HK-2 (cell line): Measurements from ENCODE around the gene ASTN2.
"Not testable (repeated sequence)": the region's sequence is repeated elsewhere in the genome, so short reads cannot be mapped to it uniquely, and the experiment has no call there.

ENCODE experiments used
- DNase-seq: peaks from one replicate; pipeline ENCODE4 v3.0.0-alpha.2; 2018; ENCODE audit not compliant: unreplicated experiment

ASTN2 gene

DNA sequence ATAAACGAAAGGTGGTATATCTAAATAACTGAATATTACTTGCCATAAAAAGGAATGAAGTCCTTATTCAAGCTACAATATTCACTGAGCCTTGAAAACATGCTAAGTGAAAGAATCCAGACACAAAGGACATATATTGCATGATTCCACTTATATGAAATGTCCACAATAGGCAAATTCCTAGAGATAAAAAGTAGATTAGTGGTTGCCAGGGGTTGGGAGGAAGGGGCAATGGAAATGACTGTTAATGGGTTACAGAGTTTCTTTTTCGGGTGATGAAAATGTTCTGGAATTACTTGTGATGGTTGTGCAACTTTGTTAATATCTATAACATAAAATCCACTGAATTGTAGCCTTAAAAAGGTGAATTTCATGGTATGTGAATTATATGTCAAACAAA, 954.8 kb downstream of the ASTN2 start:
- no peak for DNase-seq

DNA sequence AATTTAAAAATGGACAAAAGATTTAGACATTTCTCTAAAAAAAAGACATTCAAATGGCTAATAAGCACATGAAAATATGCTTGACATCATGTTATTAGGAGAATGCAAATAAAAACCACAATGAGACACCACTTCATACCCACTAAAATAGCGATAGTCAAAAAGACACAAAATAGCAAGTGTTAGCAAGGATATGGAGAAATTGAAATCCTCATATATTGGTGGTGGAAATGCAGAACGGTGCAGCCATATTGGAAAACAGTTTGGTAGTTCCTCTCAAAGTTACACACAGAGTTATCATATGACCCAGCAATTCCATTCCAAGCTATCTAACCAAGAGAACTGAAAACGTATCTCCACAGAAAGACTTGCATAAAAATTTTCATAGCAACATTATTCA, 955.3 kb downstream of the ASTN2 start:
- no peak for DNase-seq

DNA sequence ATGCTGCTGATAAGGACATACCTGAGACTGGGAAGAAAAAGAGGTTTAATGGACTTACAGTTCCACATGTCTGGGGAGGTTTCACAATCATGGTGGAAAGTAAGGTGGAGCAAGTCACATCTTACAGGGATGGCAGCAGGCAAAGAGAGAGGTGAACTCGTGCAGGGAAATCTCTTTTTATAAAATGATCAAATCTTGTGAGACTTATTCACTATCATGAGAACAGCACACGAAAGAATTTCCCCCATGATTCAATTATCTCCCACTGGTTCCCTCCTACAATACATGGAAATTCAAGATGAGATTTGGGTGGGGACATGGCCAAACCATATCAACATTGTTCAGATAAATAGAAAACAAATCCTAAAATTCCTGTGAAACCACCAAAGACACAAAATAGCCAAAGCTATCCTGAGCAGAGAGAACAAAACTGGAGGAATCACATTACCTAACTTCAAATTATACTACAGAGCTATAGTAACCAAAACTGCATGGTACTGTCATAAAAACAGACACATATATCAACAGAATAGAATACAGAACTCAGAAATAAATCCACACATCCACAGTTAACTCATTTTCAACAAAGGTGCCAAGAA, 958.3 kb downstream of the ASTN2 start:
- DNase-seq: no peak

DNA sequence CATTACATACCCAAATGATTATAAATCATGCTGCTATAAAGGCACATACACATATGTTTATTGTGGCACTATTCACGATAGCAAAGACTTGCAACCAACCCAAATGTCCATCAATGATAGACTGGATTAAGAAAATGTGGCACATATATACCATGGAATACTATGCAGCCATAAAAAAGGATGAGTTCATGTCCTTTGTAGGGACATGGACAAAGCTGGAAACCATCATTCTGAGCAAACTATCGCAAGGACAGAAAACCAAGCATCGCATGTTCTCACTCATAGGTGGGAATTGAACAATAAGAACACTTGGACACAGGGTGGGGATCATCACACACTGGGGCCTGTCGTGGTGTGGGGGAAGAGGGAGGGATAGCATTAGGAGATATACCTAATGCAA, 960.3 kb downstream of the ASTN2 start:
- DNase-seq: not testable (repeated sequence)

DNA sequence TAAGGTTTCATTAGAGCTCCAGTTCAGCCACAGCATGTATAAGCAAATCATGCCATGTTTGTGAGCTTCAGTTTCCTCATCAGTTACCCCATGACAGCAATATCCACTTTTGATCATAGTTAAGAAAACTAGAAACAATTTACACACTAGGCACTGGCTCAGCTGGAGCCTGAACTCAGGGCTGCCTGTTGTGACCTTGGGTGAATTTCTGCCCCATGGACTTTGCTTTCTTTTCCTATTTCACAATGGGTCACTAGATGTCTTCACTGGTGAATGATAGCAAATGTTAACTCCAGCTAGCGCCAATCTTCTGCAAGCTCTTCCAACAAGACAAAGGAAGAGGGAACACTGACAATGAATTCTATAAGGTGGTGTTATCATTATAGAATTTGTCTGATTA, 961.1 kb downstream of the ASTN2 start:
- DNase-seq: no peak

DNA sequence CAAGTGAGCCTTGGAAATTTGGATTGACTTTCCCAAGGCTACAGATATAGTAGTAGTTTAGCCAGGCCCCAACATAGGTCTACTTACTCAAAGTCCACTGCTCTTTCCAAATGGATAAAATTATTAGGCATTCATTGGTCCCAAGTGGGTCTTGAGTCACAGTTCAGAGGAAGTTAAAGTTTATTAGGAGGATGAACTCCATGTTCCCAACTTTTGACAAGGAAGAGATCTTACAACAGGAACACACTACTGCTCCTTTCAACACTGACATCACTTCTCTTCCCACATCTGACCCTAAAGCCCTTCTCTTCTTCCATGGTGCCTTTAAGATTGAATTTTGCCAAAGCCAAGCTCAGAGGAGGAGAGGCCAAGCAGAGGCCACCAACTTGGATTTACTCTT, 962.2 kb downstream of the ASTN2 start:
- no peak for DNase-seq

DNA sequence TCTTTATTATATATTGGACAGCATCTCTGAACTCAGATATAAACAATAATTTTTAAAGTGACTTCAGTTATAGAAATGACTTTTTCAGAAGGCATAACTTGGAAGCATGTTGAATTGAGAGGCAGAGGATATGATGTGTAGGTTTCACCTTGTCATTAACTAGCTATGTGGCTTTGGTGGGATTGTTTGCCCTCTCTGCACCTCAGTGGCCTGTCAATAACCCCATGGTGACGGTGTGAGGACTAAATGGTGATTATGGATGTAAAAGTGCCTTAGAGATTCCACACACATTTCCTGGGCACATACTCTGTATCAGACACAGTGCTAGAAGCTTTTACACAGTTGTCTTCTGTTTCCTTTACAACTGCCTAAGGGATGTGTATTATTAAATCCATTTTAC, 962.6 kb downstream of the ASTN2 start:
- DNase-seq: no peak

DNA sequence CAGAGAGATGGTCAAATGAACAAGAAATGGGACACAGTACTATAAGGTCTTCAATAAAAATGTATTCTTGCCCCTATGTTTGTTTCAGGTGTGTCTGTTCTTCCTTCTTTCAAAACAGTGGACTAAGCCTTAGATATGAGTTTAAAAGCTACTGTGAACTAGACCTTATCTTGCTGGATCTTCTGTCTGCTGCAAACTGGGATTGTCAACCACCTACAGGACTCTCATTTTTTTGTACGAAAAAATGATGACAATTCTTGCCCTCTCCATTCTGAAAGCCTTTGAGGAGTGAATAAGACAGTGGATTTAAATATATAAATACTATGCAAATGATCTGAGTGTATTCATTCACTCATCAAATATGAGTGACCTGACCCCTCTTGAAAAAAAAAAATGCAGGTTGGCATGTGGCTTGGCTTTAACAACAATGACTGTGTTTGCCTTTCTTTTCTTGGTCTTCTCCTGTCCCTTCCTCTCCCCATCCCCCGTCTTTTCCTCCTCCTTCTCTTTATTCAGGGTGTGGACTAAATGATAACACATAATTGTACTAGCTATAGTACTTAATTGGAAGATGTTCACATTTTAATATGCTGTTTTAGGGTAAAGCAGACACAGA, 963.2 kb downstream of the ASTN2 start:
- DNase-seq: no peak

DNA sequence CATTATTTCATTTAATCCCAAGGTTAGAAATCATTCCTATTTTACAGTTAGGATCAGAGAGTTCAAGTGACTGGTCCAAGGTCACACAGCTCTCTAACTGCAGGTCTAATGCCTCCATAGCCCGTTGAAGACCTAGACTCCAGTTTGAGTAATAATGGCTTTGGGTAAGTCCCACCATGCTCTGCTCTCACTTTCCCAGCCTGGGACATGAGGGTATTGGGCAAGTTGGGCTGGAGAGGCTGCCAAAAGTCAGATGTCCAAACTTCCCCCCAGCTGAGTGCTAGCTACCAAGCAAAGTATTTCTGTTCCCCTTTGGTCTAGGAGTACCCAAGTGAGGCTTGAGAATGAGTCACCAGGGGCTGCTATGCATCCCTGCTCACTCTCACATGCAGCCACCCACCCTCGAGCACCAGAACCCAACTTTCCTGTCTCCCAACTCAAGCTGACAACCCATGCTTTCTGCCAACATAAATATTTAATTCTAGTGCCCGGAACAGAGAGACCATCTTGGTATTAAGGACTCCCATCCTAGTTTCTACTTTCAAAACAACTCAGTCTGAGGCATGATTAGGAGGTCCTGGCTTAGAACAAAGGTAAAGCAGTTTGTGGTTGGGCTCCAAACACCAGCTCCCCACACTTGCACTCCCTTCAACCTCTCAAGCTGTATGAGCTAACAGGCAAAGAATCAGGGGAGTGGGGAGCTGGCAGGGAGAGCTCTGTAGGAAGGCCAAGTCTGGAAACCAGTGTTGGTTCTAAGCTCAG, 964.3 kb downstream of the ASTN2 start:
- peak; percentile 42 for DNase-seq

DNA sequence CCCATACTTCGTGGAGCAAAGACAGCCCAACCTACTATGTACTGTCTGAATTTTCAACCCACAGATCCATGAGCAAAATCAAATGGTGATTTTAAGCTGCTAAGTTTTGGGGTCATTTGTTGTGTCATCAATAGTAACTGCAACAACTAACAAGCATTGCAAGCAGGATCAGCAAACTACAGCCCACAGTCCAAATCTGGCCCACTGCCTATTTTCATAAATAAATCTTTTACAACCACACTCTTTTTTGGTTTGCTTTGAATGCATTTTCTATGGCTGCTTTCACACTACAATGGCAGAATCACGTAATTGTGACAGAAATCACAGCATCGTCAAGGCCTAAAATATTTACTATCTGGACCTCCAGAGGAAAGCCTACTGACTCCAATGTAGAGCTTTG, 964.9 kb downstream of the ASTN2 start:
- DNase-seq: no peak

DNA sequence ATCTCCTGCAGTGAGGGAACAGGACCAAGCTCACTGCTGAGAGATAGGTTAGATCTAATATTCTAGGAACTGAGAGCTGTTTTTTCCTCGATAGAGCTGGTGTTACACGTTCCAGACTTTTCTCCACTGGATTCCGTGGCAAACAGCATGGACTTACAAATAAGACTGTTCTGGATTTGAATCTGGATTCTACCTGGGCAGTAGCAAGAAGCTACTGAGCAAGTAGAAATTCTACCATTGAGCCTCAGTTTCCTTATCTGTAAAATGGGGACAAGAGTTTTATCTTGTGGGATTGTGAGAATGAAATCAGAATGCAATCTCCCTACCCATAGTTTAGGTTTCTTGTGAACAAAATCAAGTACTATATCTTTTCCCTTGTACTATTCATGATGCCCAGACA, 966.4 kb downstream of the ASTN2 start:
- no peak for DNase-seq

DNA sequence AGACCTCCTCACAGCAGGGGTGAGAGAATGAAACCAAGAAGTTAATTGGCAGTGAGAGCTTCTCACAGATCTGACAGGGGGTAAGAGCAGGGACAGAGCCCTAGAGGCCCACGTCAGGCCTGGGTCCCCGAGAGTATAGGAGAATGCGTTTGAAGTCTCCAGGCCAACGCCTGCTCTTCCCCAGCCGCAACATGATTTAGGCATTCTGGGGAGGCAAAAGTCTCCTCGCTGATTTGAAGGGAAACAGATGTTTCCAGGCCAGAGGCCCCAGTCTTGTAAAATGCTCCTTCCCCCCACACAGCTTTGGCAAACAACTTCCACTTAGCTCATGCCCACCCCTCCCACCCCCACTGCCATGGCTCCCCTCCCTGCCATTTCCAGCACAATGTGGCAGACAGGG, 966.9 kb downstream of the ASTN2 start:
- no peak for DNase-seq

DNA sequence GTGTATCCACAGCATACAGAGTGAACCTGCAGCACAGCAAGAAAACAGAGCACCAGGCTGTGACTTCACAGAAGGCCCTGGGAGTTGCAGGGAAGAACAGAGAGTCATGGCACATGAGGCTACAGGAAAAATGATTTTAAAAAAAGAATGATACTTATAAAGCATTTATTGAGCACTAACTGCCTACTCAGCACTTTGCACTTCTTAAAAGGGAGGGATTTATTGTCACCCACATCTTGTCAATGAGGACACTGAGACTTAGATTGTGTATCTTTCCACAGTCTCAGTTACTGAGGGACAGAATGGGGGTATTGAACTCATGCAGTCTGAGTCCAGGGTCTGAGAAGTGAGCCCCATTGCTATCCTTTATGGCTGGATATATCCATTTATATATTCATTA, 972.3 kb downstream of the ASTN2 start:
- no peak for DNase-seq

DNA sequence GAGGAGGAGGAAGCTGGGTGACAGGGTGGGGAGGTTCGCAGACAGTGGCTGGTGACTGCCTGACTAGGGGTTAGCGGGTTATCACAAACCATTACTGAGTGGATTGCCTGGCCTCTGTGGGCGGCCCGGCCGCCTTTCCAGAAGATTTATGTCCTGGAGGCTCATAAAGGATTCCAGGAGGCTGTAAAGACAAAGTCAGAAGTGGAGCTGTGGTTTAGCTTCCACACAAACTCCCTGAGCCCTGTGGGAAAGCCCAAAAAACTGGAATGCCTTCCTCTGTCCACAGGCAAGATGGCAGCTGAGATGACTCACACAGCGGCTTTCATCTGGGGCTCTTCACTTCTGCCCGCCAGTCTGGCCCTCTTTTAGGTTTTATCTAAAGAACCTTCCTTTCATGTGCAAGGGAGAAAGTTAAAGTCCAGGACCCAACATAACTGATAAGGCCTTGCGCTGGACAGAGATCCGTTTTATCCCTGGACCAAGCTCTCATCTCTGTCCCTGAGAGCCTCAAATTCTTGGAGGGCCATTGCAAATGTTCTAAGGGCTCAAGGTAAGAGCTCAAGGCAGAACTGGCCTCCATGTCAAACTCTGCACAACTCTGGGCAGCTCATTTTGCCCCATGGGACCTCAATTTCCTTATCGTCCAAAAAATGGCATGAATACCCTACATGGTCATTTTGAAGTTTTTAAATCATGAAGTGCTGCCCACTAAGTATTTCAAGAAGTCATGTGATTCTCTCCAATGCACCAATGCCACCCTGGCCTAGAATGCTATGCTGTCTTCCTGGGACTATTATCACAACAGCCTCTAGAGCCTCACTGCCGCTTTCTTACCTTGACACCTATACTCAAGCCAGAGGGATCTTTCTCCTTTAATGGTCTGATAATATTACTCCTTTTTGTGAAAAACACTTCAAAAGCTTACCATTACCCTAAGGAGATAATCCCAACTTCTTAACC, 977.2 kb downstream of the ASTN2 start:
- no peak for DNase-seq

DNA sequence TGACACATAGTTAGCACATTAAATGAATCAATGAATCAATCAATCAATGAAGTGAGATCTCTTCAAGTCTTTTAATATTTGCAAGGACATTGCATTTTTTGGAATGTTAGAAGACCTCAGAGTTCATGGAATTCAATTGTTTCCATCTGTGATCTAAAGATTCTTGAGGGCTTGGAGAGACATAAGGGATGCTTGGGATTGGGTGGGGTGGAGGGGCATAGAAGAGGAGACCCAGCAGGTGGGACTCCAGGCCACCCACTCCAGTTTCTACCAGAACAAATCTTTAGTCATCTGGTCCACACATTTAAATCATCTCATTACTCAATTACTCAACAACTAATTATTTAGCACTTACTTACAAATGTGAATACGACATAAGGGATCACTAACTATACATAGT, 978.7 kb downstream of the ASTN2 start:
- no peak for DNase-seq

DNA sequence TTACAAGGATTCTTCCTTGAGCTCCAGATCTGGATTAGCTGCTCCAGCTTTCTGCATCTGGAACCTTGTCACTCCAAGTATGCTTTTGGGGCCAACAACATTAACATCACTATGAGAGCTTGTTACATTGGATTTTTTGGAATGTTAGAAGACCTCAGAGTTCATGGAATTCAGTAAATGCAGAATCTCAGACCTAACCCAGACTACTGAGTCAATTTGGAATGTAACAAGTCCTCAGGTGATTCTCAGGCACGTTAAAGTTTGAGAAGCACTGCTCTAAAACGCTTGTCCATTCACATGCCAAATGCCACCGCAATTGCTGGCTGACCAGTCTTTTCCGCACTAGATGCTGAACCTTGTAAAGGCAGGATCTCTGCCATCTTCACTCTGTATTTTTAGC, 979.2 kb downstream of the ASTN2 start:
- DNase-seq: no peak

DNA sequence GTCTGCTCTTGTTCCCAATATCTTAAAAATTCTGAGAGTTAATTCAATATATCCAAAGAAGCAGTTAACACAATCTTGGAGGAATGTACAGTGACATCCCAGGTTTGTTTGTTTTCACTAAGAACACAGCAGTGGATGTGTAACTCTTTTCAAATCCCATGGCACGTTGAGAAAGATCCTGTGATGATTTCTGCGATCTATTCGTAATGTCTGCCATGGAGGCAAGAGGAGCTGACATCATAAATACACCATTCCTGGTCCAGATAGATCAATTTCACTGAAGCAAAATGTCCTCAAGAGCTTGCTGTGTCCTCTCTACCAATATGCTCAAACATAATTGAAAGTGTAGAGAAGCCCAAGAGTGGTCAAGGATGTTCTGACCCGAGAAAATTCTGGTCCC, 980.5 kb downstream of the ASTN2 start:
- no peak for DNase-seq

DNA sequence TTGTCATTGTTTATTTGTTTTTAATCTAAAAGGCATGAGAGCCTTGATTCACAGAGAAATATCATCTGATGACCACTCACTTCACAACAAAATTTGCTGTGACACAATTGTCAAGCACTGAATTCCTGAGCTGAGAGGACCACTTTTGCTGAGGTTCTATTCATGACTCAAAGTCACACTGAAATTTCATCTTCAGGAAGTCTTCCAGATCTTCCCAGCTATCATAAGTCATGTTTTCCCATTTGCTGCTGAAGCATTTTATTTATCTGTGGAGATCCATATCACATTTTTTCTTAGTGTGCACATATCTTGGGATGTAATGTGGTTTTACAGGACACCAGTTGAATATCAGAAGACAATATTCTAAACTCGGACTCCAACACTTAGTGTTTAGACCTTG, 982.8 kb downstream of the ASTN2 start:
- DNase-seq: no peak

DNA sequence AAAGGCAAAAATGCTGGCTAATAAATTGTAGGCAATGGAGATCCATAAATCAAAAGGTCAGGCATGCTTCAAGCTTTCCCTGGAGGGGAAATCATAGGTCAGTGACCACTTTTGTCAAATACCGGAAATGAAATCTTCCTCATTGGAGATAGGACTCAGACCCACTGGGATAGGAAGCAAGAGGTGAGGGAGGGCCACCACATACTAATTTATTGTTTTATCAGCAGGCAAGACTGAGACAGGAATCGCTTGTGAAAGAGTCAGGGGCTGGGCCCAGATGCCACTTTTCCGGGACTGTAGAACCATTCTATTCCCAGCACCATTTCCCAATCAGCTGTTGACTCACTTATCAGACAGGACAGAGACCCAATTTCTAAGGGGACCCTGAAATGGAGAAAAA, 984.0 kb downstream of the ASTN2 start:
- DNase-seq: no peak

DNA sequence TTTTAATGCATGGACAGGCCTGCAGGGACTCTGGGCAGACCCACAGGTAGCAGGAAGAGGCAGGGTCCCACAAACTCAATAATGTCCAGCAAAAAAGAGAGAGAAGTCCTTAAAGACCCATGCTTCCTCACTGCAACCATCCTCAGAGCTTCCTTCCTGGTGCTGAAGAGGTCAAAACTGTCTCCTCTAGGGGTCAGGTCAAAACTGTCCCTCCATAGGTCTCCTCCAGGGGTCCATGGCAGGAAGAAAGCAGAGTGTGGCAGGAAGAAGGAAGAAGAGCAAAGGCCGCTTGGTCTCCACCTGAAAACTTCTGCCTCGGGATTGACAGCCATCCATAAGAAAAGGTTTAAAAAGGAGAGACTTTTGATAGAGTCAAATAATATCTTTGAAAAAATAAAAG, 989.6 kb downstream of the ASTN2 start:
- DNase-seq: no peak

DNA sequence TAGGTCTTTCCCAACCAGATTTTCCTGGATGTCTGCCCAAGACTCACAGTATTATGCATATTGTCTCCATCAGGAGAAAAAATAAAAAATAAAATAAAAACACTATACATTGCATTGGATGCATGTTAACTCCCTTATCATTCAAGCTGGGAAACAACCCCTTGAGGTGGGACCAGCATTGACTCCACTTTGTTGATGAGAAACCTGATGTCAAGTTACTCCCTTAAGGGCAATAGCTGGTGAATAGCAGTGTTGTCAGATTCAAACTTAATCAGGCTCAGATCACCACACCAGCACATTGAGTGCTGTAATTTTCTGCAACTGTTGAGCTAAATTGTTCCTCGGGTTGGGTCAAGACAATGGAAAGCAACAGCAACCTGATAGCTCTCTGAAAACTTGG, 991.7 kb downstream of the ASTN2 start:
- DNase-seq: no peak
